SK-N-MC (cell line): Measurements from ENCODE around the gene NYAP2.

Experiments
- DNase-seq: peaks from one replicate; pipeline ENCODE4 v3.0.0-alpha.2; 2011; ENCODE audit warnings: low read depth, low spot score
- H3K27ac ChIP-seq: fragments of 200-600 bp; sonication (generic); 2 replicates; pipeline ENCODE4 v1.5.1; 2016; ENCODE audit warnings: mixed run types
- H3K36me3 ChIP-seq: fragments of 200-600 bp; sonication (generic); 2 replicates; pipeline ENCODE4 v1.6.1; 2017; ENCODE audit warnings: antibody characterized with exemption, low read length, mixed read lengths; ENCODE audit not compliant: insufficient read depth
- H3K4me3 ChIP-seq: fragments of 200-600 bp; sonication (generic); 2 replicates; pipeline ENCODE4 v1.5.1; 2016
- H3K9ac ChIP-seq: fragments of 200-600 bp; sonication (generic); 2 replicates; pipeline ENCODE4 v1.8.0; 2017; ENCODE audit warnings: mixed run types, mixed read lengths; ENCODE audit not compliant: insufficient read length
- H3K9me3 ChIP-seq: fragments of 200-600 bp; sonication (generic); 2 replicates; pipeline ENCODE4 v1.6.1; 2017; ENCODE audit warnings: low read depth, mild to moderate bottlenecking, antibody characterized with exemption, low read length, moderate library complexity, mixed read lengths
- EZH2 ChIP-seq: fragments of 200-600 bp; sonication (generic); IDR thresholded peaks from one replicate; pipeline ENCODE4 v1.6.1; 2017; ENCODE audit warnings: antibody characterized with exemption
- FOXP2 ChIP-seq: optimal IDR thresholded peaks from 2 replicates; pipeline ENCODE3; 2011; ENCODE audit warnings: mild to moderate bottlenecking, moderate library complexity; ENCODE audit not compliant: insufficient read depth; ENCODE audit errors: extremely low read length, control extremely low read depth
- POLR2AphosphoS5 ChIP-seq: IDR thresholded peaks from 2 replicates; pipeline ENCODE4 v1.6.1; 2012; ENCODE audit warnings: mild to moderate bottlenecking, low read depth, low read length, borderline replicate concordance

Gene NYAP2

GRCh38 chr2:225472161-225472560 lies 72.7 kb downstream of the NYAP2 start:
- no peak for DNase-seq
- Histone ChIP-seq H3K27ac (no peak overlapping the region), H3K9ac (no peak overlapping the region), H3K4me3 (no peak overlapping the region), H3K36me3 (no peaks in the 10 kb centered on the region), H3K9me3 (no peaks in the 10 kb centered on the region)
- TF ChIP-seq POLR2AphosphoS5 (no peak), EZH2 (no peak), FOXP2 (no peak)

GRCh38 chr2:225479386-225479785 lies 79.9 kb downstream of the NYAP2 start:
- Histone ChIP-seq H3K4me3 (no peak overlapping the region), H3K9ac (no peak overlapping the region), H3K27ac (no peak overlapping the region), H3K36me3 (no peaks in the 10 kb centered on the region), H3K9me3 (no peaks in the 10 kb centered on the region)
- DNase-seq, result no peak
- TF ChIP-seq POLR2AphosphoS5 (no peak), FOXP2 (no peak), EZH2 (no peak)

- DNase-seq, result no peak
- no peak overlapping the region for H3K4me3 ChIP-seq
- no peak overlapping the region for H3K9ac ChIP-seq
- TF ChIP-seq EZH2, result no peak
- no peak for TF ChIP-seq POLR2AphosphoS5
- no peak for TF ChIP-seq FOXP2
- H3K36me3 ChIP-seq, result no peaks in the 10 kb centered on the region
- H3K27ac ChIP-seq, result no peak overlapping the region
- no peaks in the 10 kb centered on the region for H3K9me3 ChIP-seq
Measured at GRCh38 chr2:225484751-225485150, 85.2 kb downstream of the NYAP2 start.

GRCh38 chr2:225486236-225486635 lies 86.7 kb downstream of the NYAP2 start:
- H3K9ac ChIP-seq, result no peak overlapping the region
- H3K4me3 ChIP-seq, result no peak overlapping the region
- no peak overlapping the region for H3K27ac ChIP-seq
- no peak for DNase-seq
- TF ChIP-seq FOXP2, result no peak
- TF ChIP-seq POLR2AphosphoS5, result no peak
- TF ChIP-seq EZH2, result no peak
- H3K9me3 ChIP-seq, result no peaks in the 10 kb centered on the region
- no peaks in the 10 kb centered on the region for H3K36me3 ChIP-seq

- Histone ChIP-seq H3K27ac (no peak overlapping the region), H3K9me3 (no peaks in the 10 kb centered on the region), H3K4me3 (no peak overlapping the region), H3K9ac (no peak overlapping the region), H3K36me3 (no peaks in the 10 kb centered on the region)
- TF ChIP-seq EZH2 (no peak), POLR2AphosphoS5 (no peak), FOXP2 (no peak)
- no peak for DNase-seq
Measured at GRCh38 chr2:225487878-225488416, 88.4 kb downstream of the NYAP2 start.

- Histone ChIP-seq H3K4me3 (no peak overlapping the region), H3K9me3 (no peaks in the 10 kb centered on the region), H3K9ac (no peak overlapping the region), H3K27ac (no peak overlapping the region), H3K36me3 (no peaks in the 10 kb centered on the region)
- no peak for DNase-seq
- TF ChIP-seq EZH2 (no peak), FOXP2 (no peak)
Measured at GRCh38 chr2:225488743-225489142, 89.2 kb downstream of the NYAP2 start.

- H3K27ac ChIP-seq, result no peak overlapping the region
- TF ChIP-seq EZH2, result no peak
- TF ChIP-seq FOXP2, result no peak
- no peak for TF ChIP-seq POLR2AphosphoS5
Measured at GRCh38 chr2:225493420-225494099, 94.0 kb downstream of the NYAP2 start.

GRCh38 chr2:225494100-225494459 lies 94.6 kb downstream of the NYAP2 start:
- no peak overlapping the region for H3K27ac ChIP-seq
- DNase-seq, result no peak
- no peak overlapping the region for H3K9ac ChIP-seq
- TF ChIP-seq FOXP2 (no peak), EZH2 (no peak), POLR2AphosphoS5 (no peak)
- no peak overlapping the region for H3K4me3 ChIP-seq
- no peaks in the 10 kb centered on the region for H3K36me3 ChIP-seq
- no peaks in the 10 kb centered on the region for H3K9me3 ChIP-seq

More at GRCh38 chr2:225493420-225494099, 94.0 kb downstream of the NYAP2 start:
- no peak overlapping the region for H3K4me3 ChIP-seq
- no peak for DNase-seq
- H3K36me3 ChIP-seq, result no peaks in the 10 kb centered on the region
- H3K9me3 ChIP-seq, result no peaks in the 10 kb centered on the region
- H3K9ac ChIP-seq, result no peak overlapping the region

- H3K4me3 ChIP-seq, result no peak overlapping the region
- TF ChIP-seq FOXP2, result no peak
- TF ChIP-seq POLR2AphosphoS5, result no peak
- TF ChIP-seq EZH2, result no peak
- no peak overlapping the region for H3K27ac ChIP-seq
- no peaks in the 10 kb centered on the region for H3K36me3 ChIP-seq
- DNase-seq, result no peak
- H3K9ac ChIP-seq, result no peak overlapping the region
- H3K9me3 ChIP-seq, result no peaks in the 10 kb centered on the region
Measured at GRCh38 chr2:225495706-225496105, 96.2 kb downstream of the NYAP2 start.
